HTERT RPE-1 (cell line): ENCODE measurements around the gene SGPL1.
"Not testable (repeated sequence)": the region's sequence is repeated elsewhere in the genome, so short reads cannot be mapped to it uniquely, and the experiment has no call there.

Experiments
- in situ Hi-C: fragments of 300-500 bp; cut with MboI; formaldehyde crosslinking; loops from 4 replicates; pipeline ENCODE4 v1.14.3; 2020; ENCODE audit warnings: low sequenced_read_pairs

SGPL1 gene

GRCh38 chr10:70815504-70816219 is at the start of gene SGPL1:
Gene SGPL1 (plus strand): TSS chr10:70815948. CDS start chr10:70816854, 906 bp downstream.
- in situ Hi-C loops = no loop called here

- in situ Hi-C loops = not testable (repeated sequence)
Measured at GRCh38 chr10:70768026-70768685, 47.6 kb upstream of the SGPL1 start.

GRCh38 chr10:70769121-70769520 is 46.6 kb upstream of the SGPL1 start:
- in situ Hi-C loops = no loop called here

GRCh38 chr10:70770001-70770400 is 45.7 kb upstream of the SGPL1 start:
- in situ Hi-C loops = no loop called here

- in situ Hi-C loops = not testable (repeated sequence)
Measured at GRCh38 chr10:70770516-70770915, 45.2 kb upstream of the SGPL1 start.

GRCh38 chr10:70771311-70772194 is 44.2 kb upstream of the SGPL1 start:
- in situ Hi-C loops = no loop called here

- in situ Hi-C loops = no loop called here
Measured at GRCh38 chr10:70772627-70773026, 43.1 kb upstream of the SGPL1 start.

- in situ Hi-C loops = no loop called here
Measured at GRCh38 chr10:70773461-70773860, 42.3 kb upstream of the SGPL1 start.

- in situ Hi-C loops = no loop called here
Measured at GRCh38 chr10:70773965-70774809, 41.6 kb upstream of the SGPL1 start.

GRCh38 chr10:70774810-70775678 is 40.7 kb upstream of the SGPL1 start:
- in situ Hi-C loops = no loop called here

- in situ Hi-C loops = no loop called here
Measured at GRCh38 chr10:70775679-70776454, 39.9 kb upstream of the SGPL1 start.

- in situ Hi-C loops = no loop called here
Measured at GRCh38 chr10:70776455-70777005, 39.2 kb upstream of the SGPL1 start.

- in situ Hi-C loops = no loop called here
Measured at GRCh38 chr10:70777063-70777875, 38.5 kb upstream of the SGPL1 start.

GRCh38 chr10:70778267-70778924 is 37.4 kb upstream of the SGPL1 start:
- in situ Hi-C loops = no loop called here

- in situ Hi-C loops = no loop called here
Measured at GRCh38 chr10:70779088-70779487, 36.7 kb upstream of the SGPL1 start.

- in situ Hi-C loops = no loop called here
Measured at GRCh38 chr10:70779511-70780369, 36.0 kb upstream of the SGPL1 start.
